B cell (primary cell): ENCODE data around the gene IBTK. TPM values are rescaled to one million over a fixed set of nuclear protein-coding genes. Genes with fewer than 3 reads are reported as not detected.

Experiments
- ATAC-seq: fragments of 200-7000 bp; cut with Tn5 transposase; one replicate; pipeline ENCODE4 v1.10.0; 2021; ENCODE audit warnings: low read depth, mild to moderate bottlenecking, moderate number of reproducible peaks, moderate library complexity
- CTCF ChIA-PET: fragments of 350-600 bp; sonication (Branson Sonifier 250); formaldehyde crosslinking; loops from one replicate; lab custom pipeline; 2021; ENCODE audit warnings: antibody characterized with exemption, inconsistent platforms; lab: Charles Lee
- POLR2A ChIA-PET: fragments of 350-600 bp; sonication (Branson Sonifier 250); formaldehyde crosslinking; loops from one replicate; lab custom pipeline; 2021; ENCODE audit warnings: antibody characterized with exemption; lab: Charles Lee
- DNase-seq: peaks from one replicate; pipeline ENCODE4 v3.0.0; 2013
- H2AFZ ChIP-seq: 2 replicates; pipeline ENCODE4 v1.6.1; 2012; ENCODE audit warnings: mild to moderate bottlenecking, low read depth, low read length; ENCODE audit not compliant: insufficient read depth, poor library complexity, severe bottlenecking
- H3K27ac ChIP-seq, 2 donors: 1 replicate in 1 of 2; 2 replicates in 1 of 2; pipeline ENCODE4 v1.5.1; 2012 to 2013; ENCODE audit warnings: low read length in 2 of 2, mild to moderate bottlenecking in 2 of 2, moderate library complexity in 1 of 2
- H3K27me3 ChIP-seq, 4 experiments: fragments of 200-600 bp in 1 of 4; sonication (generic) in 1 of 4; replicated peaks in 1 of 4; 1 replicate in 2 of 4; 2 replicates in 2 of 4; pipeline versions ENCODE4 v1.6.1 to v1.7.0; 2013 to 2016; ENCODE audit warnings: low read length in 3 of 4, mild to moderate bottlenecking in 2 of 4, mixed read lengths in 1 of 4, moderate library complexity in 1 of 4; ENCODE audit not compliant: insufficient read depth in 4 of 4, control insufficient read depth in 3 of 4; ENCODE audit errors: control extremely low read depth in 1 of 4
- H3K36me3 ChIP-seq, 2 experiments: replicated peaks in 1 of 2; 1 replicate in 1 of 2; 2 replicates in 1 of 2; pipeline versions ENCODE4 v1.6.1 to v1.7.1; 2013; ENCODE audit warnings: low read length in 1 of 2; ENCODE audit not compliant: insufficient read depth in 2 of 2, control insufficient read depth in 1 of 2; ENCODE audit errors: control extremely low read depth in 1 of 2, extremely low read depth in 1 of 2
- H3K4me1 ChIP-seq, 2 donors: fragments of 200-600 bp in 1 of 2; sonication (generic) in 1 of 2; 1 replicate in 1 of 2; 2 replicates in 1 of 2; pipeline versions ENCODE4 v1.5.1 to v1.6.1; 2013 to 2017; ENCODE audit warnings: low read length in 2 of 2; ENCODE audit not compliant: control insufficient read depth in 2 of 2, insufficient read depth in 2 of 2
- H3K4me2 ChIP-seq: replicated peaks from 2 replicates; pipeline ENCODE3; 2012; ENCODE audit warnings: mild to moderate bottlenecking, low read depth, low read length; ENCODE audit not compliant: poor library complexity, severe bottlenecking
- H3K4me3 ChIP-seq, 5 experiments: fragments of 200-600 bp in 1 of 5; sonication (generic) in 1 of 5; 1 replicate in 3 of 5; 2 replicates in 2 of 5; pipeline versions ENCODE4 v1.5.1 to v1.7.0; 2011 to 2016; ENCODE audit warnings: low read length in 4 of 5, mild to moderate bottlenecking in 4 of 5, low read depth in 2 of 5, control low read depth in 1 of 5, moderate library complexity in 1 of 5; ENCODE audit not compliant: insufficient read depth in 1 of 5; ENCODE audit errors: control extremely low read depth in 1 of 5, extremely low read depth in 1 of 5
- H3K79me2 ChIP-seq: fragments of 200-600 bp; sonication (generic); one replicate; pipeline ENCODE4 v1.6.0; 2016; ENCODE audit warnings: low read length; ENCODE audit not compliant: control insufficient read depth, insufficient read depth
- H3K9ac ChIP-seq: fragments of 200-600 bp; sonication (generic); 2 replicates; pipeline ENCODE4 v1.6.1; 2017; ENCODE audit warnings: mild to moderate bottlenecking, low read length, moderate library complexity
- H3K9me3 ChIP-seq, 3 donors: one replicate each; pipeline versions ENCODE4 v1.6.1 to v1.7.1; 2013; ENCODE audit warnings: low read length in 2 of 3; ENCODE audit not compliant: control insufficient read depth in 2 of 3, insufficient read depth in 1 of 3; ENCODE audit errors: control extremely low read depth in 1 of 3
- H4K20me1 ChIP-seq: 2 replicates; pipeline ENCODE4 v1.6.0; 2012; ENCODE audit warnings: mild to moderate bottlenecking, low read length; ENCODE audit not compliant: insufficient read depth, control insufficient read depth, poor library complexity, severe bottlenecking
- H3K27ac Mint-ChIP-seq: one replicate; pipeline ENCODE4 v1.8.0; 2021; ENCODE audit warnings: mixed read lengths
- H3K27me3 Mint-ChIP-seq: one replicate; pipeline ENCODE4 v1.8.0; 2021; ENCODE audit warnings: mixed read lengths
- H3K4me1 Mint-ChIP-seq: one replicate; pipeline ENCODE4 v1.8.0; 2021; ENCODE audit warnings: mixed read lengths
- H3K4me3 Mint-ChIP-seq: one replicate; pipeline ENCODE4 v1.8.0; 2021; ENCODE audit warnings: mixed read lengths
- H3K9me3 Mint-ChIP-seq: one replicate; pipeline ENCODE4 v1.8.0; 2022; ENCODE audit warnings: mixed read lengths; ENCODE audit not compliant: insufficient read depth
- EZH2 ChIP-seq: IDR thresholded peaks from 2 replicates; pipeline ENCODE4 v1.6.1; 2012; ENCODE audit warnings: borderline replicate concordance, low read depth, mild to moderate bottlenecking, moderate library complexity, low read length; ENCODE audit not compliant: insufficient read depth, poor library complexity, severe bottlenecking
- WGBS: methylation state at CpG from one replicate; pipeline ENCODE4 v1.1.5; 2013; ENCODE audit warnings: missing lambda C conversion rate; ENCODE audit not compliant: insufficient coverage; 5-methylcytosine and 5-hydroxymethylcytosine counted together
- intact Hi-C: fragments of 100-400 bp; cut with micrococcal nuclease; formaldehyde crosslinking; loops from one replicate; pipeline ENCODE4 v1.10.0; 2022
- polyA plus RNA-seq: library from polyadenylated mRNA; depleted of rRNA; stranded (reverse); fragments of >200 nt; gene quantifications from 2 replicates; pipeline ENCODE4 v1.2.3, GENCODE V29; 2012
- total RNA-seq, 2 donors: library from RNA; stranded (reverse); fragments of 120-200 nt in 1 of 2; gene quantifications; 1 replicate in 1 of 2; 2 replicates in 1 of 2; pipeline versions ENCODE4 v1.2.3 to v1.2.4, GENCODE V29; 2013 to 2022
- TF ChIP-seq, protein P1 (sequence below): fragments of 200-600 bp; IDR thresholded peaks from one replicate; pipeline ENCODE4 v1.8.0; 2022; ENCODE audit warnings: antibody characterized with exemption, mild to moderate bottlenecking

Gene IBTK
- total and polyA plus RNA-seq, 2 donors (not counting 1 experiment from before 2014, with no cell fraction given) = 4.4 to 28.3 TPM

DNA sequence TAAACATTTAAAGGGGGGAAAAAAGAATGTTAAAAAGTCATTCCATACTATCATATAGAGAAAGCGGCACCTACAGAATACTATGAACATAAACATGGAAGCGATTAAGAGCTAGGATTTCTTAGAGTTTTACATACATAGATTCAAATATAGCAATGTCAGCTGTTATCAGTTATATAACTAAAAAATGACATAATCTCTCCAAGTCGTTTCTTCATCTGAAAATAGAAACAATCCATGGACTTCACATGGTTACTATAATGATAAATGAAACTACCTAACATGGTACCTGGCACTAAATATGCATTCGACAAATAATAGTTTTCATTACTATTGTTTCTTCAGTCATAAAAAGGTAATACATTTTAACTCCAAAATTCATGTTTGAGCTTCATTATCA is 3.7 kb downstream of the IBTK start:
- peaks cover 47% of the 10 kb centered on the region for H3K4me1 Mint-ChIP-seq
- Histone ChIP-seq H3K4me3 (no peak overlapping the region), H3K36me3 (peaks cover 0 to 2% of the 10 kb centered on the region in 2 experiments), H3K79me2 (peaks cover 81% of the 10 kb centered on the region), H3K9me3 (no peaks in the 10 kb centered on the region), H3K9ac (no peak overlapping the region), H4K20me1 (no peaks in the 10 kb centered on the region), H3K27ac (no peak overlapping the region), H3K4me1 (peaks cover 15 to 20% of the 10 kb centered on the region in 2 donors), H3K27me3 (no peaks in the 10 kb centered on the region), H2AFZ (no peak overlapping the region), H3K4me2 (no peak overlapping the region)
- ATAC-seq (no peak), DNase-seq (no peak)
- no peak overlapping the region for H3K27ac Mint-ChIP-seq
- H3K27me3 Mint-ChIP-seq = no peaks in the 10 kb centered on the region
- TF ChIP-seq EZH2 = no peak
- TF ChIP-seq, protein P1, sequence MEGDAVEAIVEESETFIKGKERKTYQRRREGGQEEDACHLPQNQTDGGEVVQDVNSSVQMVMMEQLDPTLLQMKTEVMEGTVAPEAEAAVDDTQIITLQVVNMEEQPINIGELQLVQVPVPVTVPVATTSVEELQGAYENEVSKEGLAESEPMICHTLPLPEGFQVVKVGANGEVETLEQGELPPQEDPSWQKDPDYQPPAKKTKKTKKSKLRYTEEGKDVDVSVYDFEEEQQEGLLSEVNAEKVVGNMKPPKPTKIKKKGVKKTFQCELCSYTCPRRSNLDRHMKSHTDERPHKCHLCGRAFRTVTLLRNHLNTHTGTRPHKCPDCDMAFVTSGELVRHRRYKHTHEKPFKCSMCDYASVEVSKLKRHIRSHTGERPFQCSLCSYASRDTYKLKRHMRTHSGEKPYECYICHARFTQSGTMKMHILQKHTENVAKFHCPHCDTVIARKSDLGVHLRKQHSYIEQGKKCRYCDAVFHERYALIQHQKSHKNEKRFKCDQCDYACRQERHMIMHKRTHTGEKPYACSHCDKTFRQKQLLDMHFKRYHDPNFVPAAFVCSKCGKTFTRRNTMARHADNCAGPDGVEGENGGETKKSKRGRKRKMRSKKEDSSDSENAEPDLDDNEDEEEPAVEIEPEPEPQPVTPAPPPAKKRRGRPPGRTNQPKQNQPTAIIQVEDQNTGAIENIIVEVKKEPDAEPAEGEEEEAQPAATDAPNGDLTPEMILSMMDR = no peak
- ChIA-PET CTCF (interaction anchor here (1.0 kb wide), 1 partner anchor 822 kb away, joined by 5 read pairs; the partner anchor contains the start of gene UBE3D), POLR2A (no interaction called here)
- H3K9me3 Mint-ChIP-seq = no peaks in the 10 kb centered on the region
- WGBS = no CpG with 5 or more reads among the region's 4 CpGs
- H3K4me3 Mint-ChIP-seq = no peak overlapping the region
- intact Hi-C loops = no loop called here

- no peaks in the 10 kb centered on the region for H4K20me1 ChIP-seq
- Mint-ChIP-seq H3K4me3 (no peak overlapping the region), H3K4me1 (peaks cover 25% of the 10 kb centered on the region), H3K9me3 (no peaks in the 10 kb centered on the region), H3K27me3 (no peaks in the 10 kb centered on the region), H3K27ac (no peak overlapping the region)
- no peak for DNase-seq
- no peak overlapping the region for H3K9ac ChIP-seq
- peaks cover 62% of the 10 kb centered on the region for H3K79me2 ChIP-seq
- H3K36me3 ChIP-seq = peaks cover 2 to 7% of the 10 kb centered on the region in 2 experiments
- intact Hi-C loops = no loop called here
- H3K27ac ChIP-seq = no peak overlapping the region
- no peak for ATAC-seq
- ChIA-PET CTCF (no interaction called here), POLR2A (no interaction called here)
- H3K4me2 ChIP-seq = no peak overlapping the region
- H3K27me3 ChIP-seq = no peaks in the 10 kb centered on the region
- no peak for TF ChIP-seq EZH2
- TF ChIP-seq, protein P1 = no peak
- no peaks in the 10 kb centered on the region for H3K9me3 ChIP-seq
- no peak overlapping the region for H3K4me3 ChIP-seq
- no peak overlapping the region for H2AFZ ChIP-seq
- H3K4me1 ChIP-seq = no peaks in the 10 kb centered on the region
- WGBS = 29% methylated on average over 1 of the region's 3 CpGs
These were observed 7.4 kb downstream of the IBTK start for GRCh38 chr6:82240186-82240585.
